GM18867 (cell line): ENCODE results near the gene CD59.
"Not testable (repeated sequence)": the region's sequence is repeated elsewhere in the genome, so short reads cannot be mapped to it uniquely, and the experiment has no call there.

Experiments
- ATAC-seq: cut with Tn5 transposase; IDR thresholded peaks from one replicate; pipeline ENCODE4 v1.9.1; 2021; ENCODE audit warnings: mild to moderate bottlenecking, moderate library complexity; ENCODE audit not compliant: unreplicated experiment

CD59 gene

DNA sequence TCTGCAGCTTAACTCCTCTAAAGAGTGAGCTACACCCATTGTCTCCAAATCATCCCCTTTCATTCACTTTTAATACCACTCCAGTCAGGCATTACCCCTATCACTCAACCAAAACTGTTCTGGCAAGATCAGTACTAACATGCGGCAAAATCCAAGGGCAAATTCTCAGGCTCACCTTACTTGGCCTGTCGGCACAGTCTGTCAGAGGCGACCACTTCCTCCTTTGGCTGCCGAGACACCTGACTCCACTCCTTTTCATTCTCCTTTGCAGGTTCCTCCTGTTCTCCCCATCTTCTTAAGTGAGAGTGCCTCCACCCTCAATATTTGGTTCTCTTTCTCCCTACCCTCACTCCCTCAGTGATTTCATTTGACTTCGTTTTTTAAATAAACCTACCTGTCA is 39.8 kb downstream of the CD59 start:
- no peak for ATAC-seq

DNA sequence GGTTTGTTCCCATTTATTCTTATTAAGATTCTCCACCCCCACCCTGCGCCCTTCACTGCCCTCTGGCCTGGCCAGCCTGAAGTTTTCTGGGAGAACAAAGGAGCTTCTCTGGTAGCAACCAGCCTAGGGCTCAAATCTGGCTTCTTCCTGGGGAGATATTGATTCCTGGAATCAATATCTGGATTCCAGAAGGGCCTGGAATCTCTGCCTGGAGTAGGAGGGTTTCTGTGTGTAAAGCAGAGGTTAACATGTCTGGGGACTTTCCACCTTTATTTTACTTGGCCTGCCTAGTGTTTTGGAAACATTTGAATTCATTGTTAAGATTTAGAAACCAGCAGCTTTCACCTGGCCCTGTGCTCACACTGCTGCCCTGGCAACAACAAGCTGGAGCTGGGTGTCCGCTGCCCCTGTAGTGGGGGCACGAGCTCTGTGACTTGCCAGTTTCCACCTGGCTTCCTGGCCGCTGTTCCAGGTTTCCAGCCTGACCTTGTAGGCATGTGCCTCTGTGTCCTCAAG is 41.1 kb downstream of the CD59 start:
- ATAC-seq: no peak

DNA sequence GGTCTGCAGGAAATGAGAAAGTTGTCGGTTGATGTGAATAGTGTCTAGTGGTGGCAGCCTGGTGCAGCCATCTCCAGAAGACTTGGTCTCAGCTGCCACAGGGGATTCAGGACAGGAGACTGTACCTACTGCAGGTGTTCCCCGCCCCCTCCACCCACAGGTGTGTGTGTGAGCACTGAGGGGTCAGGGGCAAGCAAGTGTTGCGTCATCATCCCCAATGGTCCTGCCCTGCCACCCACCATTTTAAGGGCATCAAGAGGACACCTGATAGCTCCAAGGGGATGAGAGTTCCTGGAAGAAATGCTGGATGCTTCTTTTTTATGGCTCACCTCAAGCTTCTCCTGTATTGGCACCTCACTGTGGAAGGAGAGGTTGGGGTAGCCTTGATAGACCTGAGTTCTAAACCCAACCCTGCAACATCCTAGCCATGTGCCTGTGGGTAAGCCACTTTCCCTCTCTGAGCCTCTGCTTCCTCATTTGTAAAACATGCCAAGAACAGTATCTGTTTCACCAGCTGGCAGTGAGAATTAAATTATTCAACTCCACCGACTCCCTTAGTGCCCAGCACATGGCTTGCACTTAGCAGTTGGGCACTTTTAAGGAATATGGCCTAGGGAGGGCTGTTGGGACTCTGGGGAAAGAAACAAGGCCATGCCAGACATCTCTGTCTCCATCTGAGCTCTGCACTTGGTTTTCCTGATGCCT is 41.7 kb downstream of the CD59 start:
- ATAC-seq: no peak

DNA sequence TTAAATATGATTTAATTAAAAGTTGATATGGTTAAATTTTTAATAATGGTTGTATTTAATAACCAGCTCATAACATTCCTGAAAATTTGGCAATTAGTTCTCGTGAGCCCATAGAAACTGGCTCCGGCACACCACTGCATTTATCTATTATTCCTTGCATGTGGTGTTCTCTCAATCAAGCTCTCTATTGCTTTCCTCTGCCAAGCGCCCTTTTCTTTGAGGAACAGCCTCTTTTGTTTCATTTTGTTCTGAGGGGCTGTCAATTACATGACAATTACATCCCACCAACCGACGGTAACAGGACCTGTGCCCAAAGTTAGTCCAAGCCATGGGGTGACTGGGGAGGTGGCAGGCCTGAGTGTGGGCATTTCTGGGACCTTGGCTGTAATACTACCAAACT is 43.7 kb downstream of the CD59 start:
- ATAC-seq: no peak

DNA sequence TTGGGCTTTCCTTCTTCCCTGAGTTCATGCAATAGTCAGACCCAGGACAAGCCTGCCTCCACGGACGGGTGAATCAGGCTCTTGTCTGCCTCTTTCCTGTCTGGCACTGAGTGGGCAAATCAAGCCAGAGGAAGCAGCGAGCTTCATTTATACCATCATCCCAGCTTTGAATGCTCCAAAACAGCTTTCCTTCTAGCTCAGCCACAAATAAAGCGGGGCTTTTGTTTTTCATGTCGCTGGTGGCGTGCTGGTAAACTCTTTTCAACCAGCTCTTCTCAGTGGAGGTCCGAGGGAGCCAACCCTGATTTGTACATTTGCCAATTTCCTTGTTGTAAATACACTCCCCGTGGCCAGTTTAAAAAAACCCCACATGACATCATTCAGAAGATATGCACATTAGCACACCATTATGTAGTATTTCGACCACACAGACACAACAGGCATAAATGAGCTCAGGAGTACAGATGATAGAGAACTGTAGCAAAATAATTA is 44.2 kb downstream of the CD59 start:
- no peak for ATAC-seq

DNA sequence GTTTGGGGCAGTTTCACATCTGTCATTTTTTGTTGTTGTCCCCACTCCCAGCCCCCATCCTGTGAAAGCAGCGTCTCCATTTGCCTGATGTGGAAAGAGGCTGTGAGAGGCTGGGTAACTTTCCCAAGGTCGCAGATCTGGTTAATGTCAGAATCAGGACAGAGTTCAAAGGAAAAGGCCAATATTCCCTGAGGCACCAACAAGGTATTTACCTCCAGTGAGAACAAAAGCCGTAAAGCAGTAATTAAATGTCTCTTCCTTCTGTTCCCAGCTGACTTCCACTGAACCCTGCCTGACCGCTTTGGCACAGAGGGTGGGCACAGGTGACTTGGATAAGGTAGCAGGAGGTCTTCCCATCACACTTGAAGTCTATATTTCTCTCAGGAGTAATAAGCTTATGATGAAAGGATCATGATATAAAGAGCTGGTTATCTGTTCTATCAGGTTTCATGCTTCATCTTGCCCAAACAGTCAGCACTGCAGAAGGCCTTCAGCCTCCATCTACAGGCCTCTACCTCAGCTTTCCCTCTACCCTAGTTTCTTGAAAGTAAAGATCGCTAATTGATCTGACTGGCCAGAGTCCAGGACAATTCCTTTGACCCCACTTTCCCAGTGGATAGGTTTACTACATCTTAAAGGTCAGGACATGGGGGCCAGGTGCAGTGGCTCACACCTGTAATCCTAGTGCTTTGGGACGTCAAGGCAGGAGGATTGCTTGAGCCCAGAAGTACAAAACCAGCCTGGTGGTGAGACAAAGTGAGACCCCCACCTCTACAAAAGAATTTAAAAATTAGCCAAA is 45.0 kb downstream of the CD59 start:
- ATAC-seq: no peak

DNA sequence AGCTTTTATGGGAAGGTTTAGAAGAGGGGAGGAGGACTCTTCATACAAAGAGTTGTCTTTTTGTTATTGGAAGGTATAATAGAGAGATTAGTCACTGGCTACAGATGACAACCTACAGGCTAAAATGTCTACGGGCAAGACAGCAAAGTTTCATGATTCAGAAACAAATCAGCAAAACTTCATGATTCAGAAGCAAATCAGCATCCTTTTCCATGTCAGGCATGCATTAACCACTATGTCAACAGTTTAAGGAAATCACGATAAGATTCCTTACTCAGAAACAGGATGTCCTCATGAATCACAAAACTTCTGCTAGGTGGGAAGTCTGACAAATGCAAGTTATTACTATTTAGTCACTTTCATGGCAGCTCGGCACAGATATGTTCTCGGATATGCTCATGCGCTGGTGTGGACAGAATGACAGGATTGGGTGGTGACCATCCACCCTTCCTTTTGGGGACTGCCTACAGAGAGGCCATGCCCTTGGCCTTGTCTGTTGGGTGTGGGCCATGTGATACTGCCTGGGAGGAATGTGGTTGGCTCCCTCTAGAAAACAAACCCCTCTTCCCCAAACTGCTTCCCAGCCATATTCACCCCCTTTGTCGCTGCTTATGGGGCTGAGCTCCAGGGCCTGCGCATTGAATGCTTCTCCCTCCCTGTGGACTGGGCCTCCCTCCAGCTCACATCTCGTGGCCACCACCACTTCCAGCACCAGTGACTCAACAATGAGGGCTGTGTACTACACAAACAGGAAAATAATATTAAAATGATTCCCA is 45.7 kb downstream of the CD59 start:
- ATAC-seq: no peak

DNA sequence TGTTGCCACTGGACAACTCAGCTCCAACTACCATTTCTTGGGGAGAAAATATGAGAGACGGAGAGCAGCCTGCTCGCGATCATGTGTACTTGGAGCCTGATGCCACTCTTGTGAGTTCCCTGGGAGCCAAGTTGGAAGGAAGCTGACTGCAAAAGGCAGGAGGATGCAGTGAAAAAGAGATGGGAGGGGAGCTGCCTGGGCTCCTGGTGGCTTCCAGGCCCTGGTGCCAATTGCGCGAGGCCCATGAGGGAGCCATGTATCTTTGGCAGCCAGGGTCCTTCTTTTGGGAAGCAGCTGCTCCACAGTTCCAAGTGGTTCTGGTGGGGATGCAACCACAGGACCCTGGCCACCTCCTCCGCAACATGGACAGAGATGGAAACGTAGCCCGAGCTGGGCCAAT is 46.7 kb downstream of the CD59 start:
- ATAC-seq: no peak

DNA sequence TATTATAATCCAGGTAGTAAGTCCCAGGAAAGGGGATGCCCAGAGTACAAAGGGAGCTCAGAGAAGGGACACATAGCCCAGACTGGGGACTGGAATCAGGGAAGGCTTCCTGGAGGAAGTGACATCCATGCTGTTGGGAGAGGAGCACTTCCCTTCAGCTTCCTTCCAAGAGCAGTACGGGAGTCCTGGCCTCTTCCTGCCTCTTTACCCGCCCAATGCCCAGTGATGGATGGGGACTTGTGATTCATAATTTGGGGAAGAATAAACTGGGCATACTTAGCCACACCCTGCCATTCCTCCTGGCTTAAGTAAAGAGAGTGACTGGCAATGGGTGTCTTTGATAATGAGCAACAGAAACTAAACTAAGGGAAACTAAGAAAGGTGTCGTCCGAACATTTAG is 47.1 kb downstream of the CD59 start:
- no peak for ATAC-seq

DNA sequence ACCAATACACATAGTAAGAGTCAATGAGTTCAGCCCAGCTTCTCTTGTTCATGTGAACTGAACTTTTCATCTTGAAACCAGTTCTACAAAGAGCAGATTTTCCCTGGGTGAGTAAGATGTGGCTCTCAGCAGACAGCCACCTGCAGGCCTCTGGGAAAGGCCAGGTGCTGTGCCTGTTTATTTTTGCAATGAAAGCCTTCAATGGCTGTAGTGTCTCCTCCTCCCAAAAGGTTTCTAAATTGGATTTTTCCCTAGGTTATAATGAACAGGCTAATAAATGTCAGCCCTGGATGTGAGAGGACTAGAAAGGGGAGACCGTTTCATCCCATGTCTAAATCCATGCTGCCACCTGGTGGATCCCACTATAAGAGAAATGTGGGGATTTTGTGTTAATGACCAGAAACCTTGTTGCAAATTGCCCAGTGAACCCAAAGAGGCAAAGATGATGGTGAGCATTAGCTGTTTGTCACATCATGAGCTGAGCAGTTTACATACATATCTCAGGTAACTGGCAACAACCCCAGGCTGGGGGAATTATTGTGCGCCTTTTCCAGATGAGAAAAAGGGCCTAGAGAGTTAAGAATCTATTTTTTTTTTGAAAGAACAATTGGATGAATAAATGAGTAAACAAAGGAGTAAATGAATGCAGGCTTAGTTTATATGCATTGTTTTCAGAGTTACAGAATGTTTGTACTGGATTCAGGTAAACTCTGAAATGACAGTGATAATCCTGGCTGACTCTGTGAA is 48.3 kb downstream of the CD59 start:
- peak; percentile 46 for ATAC-seq

DNA sequence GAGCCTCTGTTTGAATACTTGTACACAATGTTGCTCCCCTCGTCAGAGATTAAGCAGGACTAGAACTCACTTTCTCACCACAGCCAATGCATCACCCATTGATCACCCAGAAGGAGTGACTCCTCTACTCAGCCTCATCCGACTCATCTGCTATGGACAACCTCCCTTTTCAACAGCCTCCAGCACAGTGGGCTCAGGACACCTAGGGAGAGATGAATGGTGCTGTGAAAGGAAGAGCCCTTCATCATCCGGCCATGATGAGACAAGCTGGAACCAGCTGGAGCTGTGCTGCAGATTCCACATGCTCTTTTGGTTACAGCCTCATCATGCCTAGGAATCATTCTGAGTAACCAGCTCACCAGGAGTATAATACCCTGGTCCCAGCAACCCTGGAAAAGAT is 51.1 kb downstream of the CD59 start:
- ATAC-seq: no peak

DNA sequence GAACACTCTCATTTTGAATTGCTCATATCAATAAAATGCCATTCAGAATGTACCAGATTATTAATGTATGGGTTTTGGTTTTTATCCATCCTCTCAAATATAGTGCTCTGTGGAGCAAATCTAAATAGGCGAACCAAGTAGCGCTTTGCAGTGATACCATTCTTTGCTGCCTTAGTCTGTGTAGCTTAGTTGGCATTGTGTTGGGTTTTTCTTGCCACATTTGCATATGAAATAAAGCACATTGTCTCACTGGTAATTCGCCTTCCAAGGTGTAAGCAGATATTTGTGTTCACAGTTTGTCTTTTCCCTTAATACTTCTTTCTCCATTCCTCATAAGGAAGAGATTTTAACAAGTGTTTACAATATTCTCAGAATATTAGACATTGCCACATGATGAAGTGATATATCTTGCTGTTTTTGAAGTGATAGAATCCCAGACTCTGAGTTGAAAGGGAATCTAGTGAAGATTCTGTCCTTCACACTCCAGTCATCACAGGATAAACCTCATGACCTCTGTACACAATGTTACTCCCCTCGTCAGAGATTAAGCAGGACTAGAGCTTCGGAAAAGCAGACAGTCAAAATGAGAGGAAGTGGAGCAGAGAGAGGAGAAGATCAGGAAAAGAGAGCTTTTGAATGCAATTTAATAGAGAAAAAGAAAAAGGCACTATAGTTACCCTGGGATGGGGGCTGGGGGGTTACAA is 52.1 kb downstream of the CD59 start:
- no peak for ATAC-seq

DNA sequence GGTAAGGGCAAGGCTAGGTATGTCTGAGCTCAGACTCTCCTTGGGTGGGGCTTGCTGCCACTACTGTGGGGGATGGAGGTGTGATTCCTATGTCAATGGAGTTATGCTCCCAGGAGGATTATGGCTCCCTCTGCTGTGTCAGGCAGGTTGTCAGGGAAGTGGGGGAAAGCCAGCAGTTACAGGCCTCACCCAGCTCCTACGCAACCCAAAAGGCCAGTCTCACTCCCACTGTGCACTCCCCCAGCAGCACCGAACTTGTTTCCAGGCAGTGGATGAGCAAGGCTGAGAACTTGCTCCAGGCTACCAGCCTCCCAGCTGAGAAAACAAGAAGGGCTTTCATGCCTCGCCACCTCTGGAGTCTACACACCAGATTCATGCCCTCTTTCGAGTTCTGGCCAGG is 53.8 kb downstream of the CD59 start:
- ATAC-seq: no peak

DNA sequence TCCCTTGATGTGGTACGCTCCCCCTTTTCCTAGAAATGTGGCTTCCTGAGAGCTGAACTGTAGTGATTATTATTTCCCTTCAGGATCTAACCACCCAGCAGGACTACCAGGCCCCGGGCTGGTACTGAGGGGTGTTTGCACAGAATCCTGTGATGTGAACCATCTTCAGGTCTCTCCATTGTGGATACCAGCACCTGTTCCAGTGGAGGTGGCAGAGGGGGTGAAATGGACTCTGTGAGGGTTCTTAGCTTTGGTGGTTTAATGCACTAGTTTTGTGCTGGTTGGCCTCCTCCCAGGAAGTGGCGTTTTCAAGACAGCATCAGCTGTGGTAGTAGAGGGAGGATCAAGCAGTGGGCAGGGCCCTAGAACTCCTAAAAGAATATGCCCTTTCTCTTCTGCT is 54.2 kb downstream of the CD59 start:
- no peak for ATAC-seq

DNA sequence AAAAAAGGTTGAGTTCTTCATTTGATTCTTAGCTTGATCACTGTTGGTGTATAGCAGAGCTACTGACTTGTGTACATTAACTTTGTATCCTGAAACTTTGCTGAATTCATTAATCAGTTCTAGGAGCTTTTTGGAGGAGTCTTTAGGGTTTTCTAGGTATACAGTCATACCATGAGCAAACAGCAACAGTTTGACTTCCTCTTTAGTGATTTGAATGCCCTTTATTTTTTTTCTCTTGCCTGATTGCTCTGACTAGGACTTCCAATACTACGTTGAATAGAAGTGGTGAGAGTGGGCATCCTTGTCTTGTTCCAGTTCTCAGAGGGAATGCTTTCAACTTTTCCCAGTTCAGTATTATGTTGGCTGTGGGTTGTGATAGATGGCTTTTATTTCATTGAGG is 57.6 kb downstream of the CD59 start:
- ATAC-seq: not testable (repeated sequence)

DNA sequence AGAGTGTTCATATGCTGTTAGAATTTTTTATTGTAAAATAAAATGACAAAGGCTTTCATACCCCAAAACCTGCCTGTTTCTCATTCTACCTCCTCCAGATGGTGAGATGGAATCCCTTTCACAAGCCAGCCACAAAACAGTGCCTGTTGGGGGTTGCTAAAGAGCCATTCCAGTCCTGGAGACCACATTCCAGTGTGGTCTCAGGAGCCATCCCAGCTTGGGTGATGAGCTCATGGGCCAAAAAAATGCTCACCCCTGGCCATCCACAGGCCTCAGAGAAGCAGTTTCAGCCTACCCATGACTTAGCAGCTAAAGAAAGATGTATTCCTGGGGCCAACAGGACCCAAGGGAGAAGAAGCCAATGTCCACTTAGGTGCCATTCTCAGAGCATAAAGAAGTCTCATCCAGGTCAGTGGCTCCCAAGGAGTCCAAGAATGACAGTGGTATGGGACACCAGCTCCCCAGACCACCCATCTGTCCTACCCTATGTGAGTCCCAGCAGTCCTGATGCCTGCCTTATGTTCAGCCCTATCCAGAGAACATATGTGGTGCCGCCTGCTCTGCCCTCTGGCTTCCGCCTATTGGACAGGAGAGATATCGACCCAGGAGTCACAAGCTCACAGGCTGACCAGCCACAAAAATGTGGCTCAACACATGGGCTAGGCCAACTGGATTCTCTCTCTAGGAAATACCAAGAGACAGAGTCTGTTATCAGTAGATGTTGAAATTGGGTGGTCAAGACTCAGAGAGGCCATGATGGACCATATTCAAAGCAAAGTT is 62.0 kb downstream of the CD59 start:
- ATAC-seq: no peak

DNA sequence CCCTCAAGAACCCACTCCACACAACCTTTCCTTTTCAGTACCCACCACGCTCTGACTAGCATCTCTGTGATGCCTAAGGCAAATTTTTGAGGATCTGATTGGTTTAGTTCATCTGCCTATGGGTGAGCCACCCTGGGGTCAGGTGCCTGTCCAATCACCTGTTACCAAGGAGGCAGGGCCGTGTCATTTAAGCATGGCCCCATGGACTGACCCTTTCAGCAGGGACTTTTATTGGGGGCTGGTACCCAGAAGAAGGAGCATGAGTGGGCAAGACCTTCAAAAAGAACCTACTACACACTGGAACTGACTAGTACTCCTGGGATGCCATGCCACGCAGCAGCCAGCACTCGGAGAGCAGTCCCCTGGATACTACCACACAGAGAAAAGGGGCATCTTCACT is 64.0 kb downstream of the CD59 start:
- no peak for ATAC-seq

DNA sequence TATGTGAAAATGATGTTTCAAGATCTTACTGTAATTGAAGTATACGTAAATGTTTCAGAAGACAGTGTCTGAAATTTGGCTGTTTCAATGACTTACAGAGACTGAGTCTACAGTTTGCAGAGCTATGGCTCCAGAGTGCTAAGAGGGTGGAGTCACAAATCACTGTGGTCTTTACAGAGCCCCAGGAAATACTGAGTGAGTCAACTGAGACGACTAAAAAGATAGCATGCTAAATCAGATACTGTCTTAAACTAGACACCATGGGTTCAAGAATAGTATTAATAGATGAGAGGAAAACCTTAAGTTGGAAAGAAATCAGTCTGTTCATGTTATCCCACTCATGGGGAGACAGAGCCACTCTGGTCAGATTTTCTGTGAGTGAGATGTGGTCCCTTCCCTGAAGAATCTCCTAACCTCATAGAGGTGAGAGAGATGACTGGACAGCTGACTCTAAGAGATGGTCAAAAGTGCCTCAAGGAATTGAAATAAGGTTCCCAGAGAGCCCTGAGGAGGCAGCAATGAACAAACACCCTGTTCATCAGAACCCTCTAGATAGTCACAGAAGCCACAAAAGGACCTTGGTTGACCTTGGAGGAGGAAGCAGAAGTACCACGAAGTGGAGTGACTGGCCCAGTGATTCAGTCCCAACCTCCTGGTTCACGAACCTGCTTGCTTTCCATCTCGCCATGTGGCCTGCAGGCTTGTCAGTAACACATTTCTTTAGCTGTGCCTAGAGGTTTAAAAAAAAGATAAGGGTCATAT is 65.8 kb downstream of the CD59 start:
- ATAC-seq: no peak
